Measurements from ENCODE around the gene ARMC6.

DNA sequence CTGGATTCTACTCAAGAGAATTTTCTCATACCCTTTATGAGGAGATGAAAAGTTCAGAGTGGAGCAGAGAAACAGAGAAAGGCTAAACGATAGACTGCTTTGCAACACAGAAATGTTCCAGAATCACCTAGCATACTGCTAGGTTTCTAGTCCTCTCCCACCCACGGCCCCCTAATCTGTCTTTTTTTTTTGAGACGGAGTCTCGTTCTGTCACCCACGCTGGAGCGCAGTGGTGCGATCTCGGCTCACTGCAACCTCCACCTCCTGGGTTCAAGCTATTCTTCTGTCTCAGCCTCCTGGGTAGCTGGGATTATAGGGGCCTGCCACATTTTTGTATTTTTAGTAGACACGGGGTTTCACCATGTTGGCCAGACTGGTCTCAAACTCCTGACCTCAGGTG, 4.9 kb upstream of the ARMC6 start:
- TF ChIP-seq ZBTB21 (tag by site-specific recombination; IDR thresholded peaks at IDR 0.05) = no peak
- no peak for TF ChIP-seq CTCF (tag by site-specific recombination; IDR thresholded peaks at IDR 0.05)
- TF ChIP-seq, protein P1, sequence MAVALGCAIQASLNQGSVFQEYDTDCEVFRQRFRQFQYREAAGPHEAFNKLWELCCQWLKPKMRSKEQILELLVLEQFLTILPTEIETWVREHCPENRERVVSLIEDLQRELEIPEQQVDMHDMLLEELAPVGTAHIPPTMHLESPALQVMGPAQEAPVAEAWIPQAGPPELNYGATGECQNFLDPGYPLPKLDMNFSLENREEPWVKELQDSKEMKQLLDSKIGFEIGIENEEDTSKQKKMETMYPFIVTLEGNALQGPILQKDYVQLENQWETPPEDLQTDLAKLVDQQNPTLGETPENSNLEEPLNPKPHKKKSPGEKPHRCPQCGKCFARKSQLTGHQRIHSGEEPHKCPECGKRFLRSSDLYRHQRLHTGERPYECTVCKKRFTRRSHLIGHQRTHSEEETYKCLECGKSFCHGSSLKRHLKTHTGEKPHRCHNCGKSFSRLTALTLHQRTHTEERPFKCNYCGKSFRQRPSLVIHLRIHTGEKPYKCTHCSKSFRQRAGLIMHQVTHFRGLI (tag by site-specific recombination; IDR thresholded peaks at IDR 0.05) = no peak
- no peak for TF ChIP-seq ZBTB8A (tag by site-specific recombination; IDR thresholded peaks at IDR 0.05)
- TF ChIP-seq ZNF785 (tag by site-specific recombination; IDR thresholded peaks at IDR 0.05) = no peak
- no peak for TF ChIP-seq SETDB1 (IDR thresholded peaks at IDR 0.05; ENCODE audit: insufficient read length, low read length)

Measured in HEK293 (cell line).